GM19099 (cell line): ENCODE measurements around the gene P3H1.

Experiments
- POLR2A ChIP-seq: IDR thresholded peaks from 3 replicates; pipeline ENCODE4 v1.6.1; 2011; ENCODE audit warnings: low read depth; ENCODE audit not compliant: insufficient read length; ENCODE audit errors: extremely low read depth

Gene P3H1

GRCh38 chr1:42779725-42780124, 12.9 kb upstream of the P3H1 start:
- no peak for TF ChIP-seq POLR2A

GRCh38 chr1:42777852-42778251, 11.0 kb upstream of the P3H1 start:
- TF ChIP-seq POLR2A: no peak

GRCh38 chr1:42776502-42776901, 9.7 kb upstream of the P3H1 start:
- TF ChIP-seq POLR2A: no peak

GRCh38 chr1:42774928-42775526, 8.2 kb upstream of the P3H1 start:
- no peak for TF ChIP-seq POLR2A

- no peak for TF ChIP-seq POLR2A
Observed at GRCh38 chr1:42773420-42773819, 6.6 kb upstream of the P3H1 start.

GRCh38 chr1:42769811-42770210, 3.0 kb upstream of the P3H1 start:
- TF ChIP-seq POLR2A: no peak

- TF ChIP-seq POLR2A: no peak
Observed at GRCh38 chr1:42768172-42768571, 1.3 kb upstream of the P3H1 start.

GRCh38 chr1:42767510-42768000, 727 bp upstream of the P3H1 start:
- TF ChIP-seq POLR2A: no peak

GRCh38 chr1:42765832-42766740, 742 bp downstream of the P3H1 start:
- TF ChIP-seq POLR2A: no peak

- no peak for TF ChIP-seq POLR2A
Observed at GRCh38 chr1:42765269-42765668, 1.6 kb downstream of the P3H1 start.

- TF ChIP-seq POLR2A: no peak
Observed at GRCh38 chr1:42762269-42762668, 4.6 kb downstream of the P3H1 start.

GRCh38 chr1:42761567-42761966, 5.3 kb downstream of the P3H1 start:
- no peak for TF ChIP-seq POLR2A

- TF ChIP-seq POLR2A: no peak
Observed at GRCh38 chr1:42759114-42759513, 7.7 kb downstream of the P3H1 start.

GRCh38 chr1:42758641-42759040, 8.2 kb downstream of the P3H1 start:
- no peak for TF ChIP-seq POLR2A

- no peak for TF ChIP-seq POLR2A
Observed at GRCh38 chr1:42757892-42758275, 8.9 kb downstream of the P3H1 start.

- TF ChIP-seq POLR2A: no peak
Observed at GRCh38 chr1:42756956-42757891, 9.6 kb downstream of the P3H1 start.

- no peak for TF ChIP-seq POLR2A
Observed at GRCh38 chr1:42753070-42753469, 13.8 kb downstream of the P3H1 start.
